GM19395 (cell line): ENCODE data around the gene TANGO6.

Source experiments
- ATAC-seq: cut with Tn5 transposase; IDR thresholded peaks from one replicate; pipeline ENCODE4 v1.9.1; 2021; ENCODE audit warnings: mild to moderate bottlenecking, moderate library complexity; ENCODE audit not compliant: unreplicated experiment

TANGO6 gene

GRCh38 chr16:68999114-68999513 lies 155.8 kb downstream of the TANGO6 start:
- no peak for ATAC-seq

GRCh38 chr16:69003500-69003899 lies 160.2 kb downstream of the TANGO6 start:
- ATAC-seq, result no peak

GRCh38 chr16:69005641-69006355 lies 162.5 kb downstream of the TANGO6 start:
- no peak for ATAC-seq

- no peak for ATAC-seq
Measured at GRCh38 chr16:69012906-69013305, 169.6 kb downstream of the TANGO6 start.

GRCh38 chr16:69013991-69014390 lies 170.7 kb downstream of the TANGO6 start:
- no peak for ATAC-seq

- no peak for ATAC-seq
Measured at GRCh38 chr16:69014811-69015210, 171.5 kb downstream of the TANGO6 start.

GRCh38 chr16:69017036-69017783 lies 173.9 kb downstream of the TANGO6 start:
- ATAC-seq, result no peak

- ATAC-seq, result no peak
Measured at GRCh38 chr16:69019811-69020210, 176.5 kb downstream of the TANGO6 start.

- no peak for ATAC-seq
Measured at GRCh38 chr16:69029121-69029520, 185.8 kb downstream of the TANGO6 start.

GRCh38 chr16:69031877-69032301 lies 188.6 kb downstream of the TANGO6 start:
- no peak for ATAC-seq

GRCh38 chr16:69033151-69033949 lies 190.0 kb downstream of the TANGO6 start:
- no peak for ATAC-seq

- no peak for ATAC-seq
Measured at GRCh38 chr16:69035375-69035774, 192.0 kb downstream of the TANGO6 start.

- ATAC-seq, result no peak
Measured at GRCh38 chr16:69036399-69037091, 193.2 kb downstream of the TANGO6 start.

- ATAC-seq, result no peak
Measured at GRCh38 chr16:69037373-69038160, 194.2 kb downstream of the TANGO6 start.

GRCh38 chr16:69039333-69039941 lies 196.1 kb downstream of the TANGO6 start:
- no peak for ATAC-seq

GRCh38 chr16:69040144-69040909 lies 197.0 kb downstream of the TANGO6 start:
- ATAC-seq, result no peak

- ATAC-seq, result no peak
Measured at GRCh38 chr16:69048328-69049120, 205.2 kb downstream of the TANGO6 start.

GRCh38 chr16:69049146-69049545 lies 205.8 kb downstream of the TANGO6 start:
- no peak for ATAC-seq
